H9 (cell line): ENCODE measurements around the gene FAM13A. TPM values are rescaled to one million over a fixed set of nuclear protein-coding genes. Genes with fewer than 3 reads are reported as not detected.

Source experiments
- DNase-seq: peaks from one replicate; pipeline ENCODE4 v3.0.0-alpha.2; 2017
- H2AFZ ChIP-seq: one replicate; pipeline ENCODE4 v1.6.1; 2013; ENCODE audit warnings: mild to moderate bottlenecking, low read length, control low read depth, moderate library complexity
- H2AK5ac ChIP-seq: 2 replicates; pipeline ENCODE4 v1.6.1; 2013; ENCODE audit warnings: low read length, control low read depth, mixed read lengths; ENCODE audit not compliant: insufficient read length
- H2BK120ac ChIP-seq: one replicate; pipeline ENCODE4 v1.6.1; 2013; ENCODE audit warnings: low read depth, mild to moderate bottlenecking, low read length, control low read depth, inconsistent platforms; ENCODE audit not compliant: poor library complexity, severe bottlenecking
- H2BK12ac ChIP-seq: 2 replicates; pipeline ENCODE4 v1.6.1; 2013; ENCODE audit warnings: low read length, control low read depth, mixed read lengths, low read depth; ENCODE audit not compliant: insufficient read length
- H2BK15ac ChIP-seq: 2 replicates; pipeline ENCODE4 v1.6.1; 2013; ENCODE audit warnings: low read depth, low read length, control low read depth
- H2BK20ac ChIP-seq: one replicate; pipeline ENCODE4 v1.6.1; 2013; ENCODE audit warnings: low read depth, mild to moderate bottlenecking, low read length, control low read depth, inconsistent platforms; ENCODE audit not compliant: poor library complexity, severe bottlenecking
- H2BK5ac ChIP-seq: 2 replicates; pipeline ENCODE4 v1.6.1; 2013; ENCODE audit warnings: low read length, control low read depth, mixed read lengths; ENCODE audit not compliant: insufficient read length
- H3K14ac ChIP-seq: 2 replicates; pipeline ENCODE4 v1.6.1; 2013; ENCODE audit warnings: low read length, control low read depth; ENCODE audit not compliant: insufficient read depth
- H3K18ac ChIP-seq: 2 replicates; pipeline ENCODE4 v1.6.1; 2013; ENCODE audit warnings: low read depth, mild to moderate bottlenecking, mixed read lengths, low read length, control low read depth; ENCODE audit not compliant: insufficient read length
- H3K23ac ChIP-seq: 2 replicates; pipeline ENCODE4 v1.6.1; 2013; ENCODE audit warnings: low read length, control low read depth, mixed read lengths, low read depth; ENCODE audit not compliant: insufficient read length
- H3K23me2 ChIP-seq: 2 replicates; pipeline ENCODE4 v1.6.1; 2013; ENCODE audit warnings: low read depth, mild to moderate bottlenecking, mixed read lengths, low read length, control low read depth; ENCODE audit not compliant: insufficient read length, poor library complexity, severe bottlenecking
- H3K27ac ChIP-seq: 2 replicates; pipeline ENCODE4 v1.5.1; 2013; ENCODE audit warnings: low read length, control low read depth, mixed read lengths, low read depth; ENCODE audit not compliant: insufficient read length
- H3K27me3 ChIP-seq: 2 replicates; pipeline ENCODE4 v1.6.1; 2013; ENCODE audit warnings: low read length, control low read depth, inconsistent platforms; ENCODE audit not compliant: insufficient read depth
- H3K4ac ChIP-seq: 2 replicates; pipeline ENCODE4 v1.6.1; 2013; ENCODE audit warnings: low read depth, mild to moderate bottlenecking, control low read depth, inconsistent platforms, low read length, moderate library complexity
- H3K4me1 ChIP-seq: 2 replicates; pipeline ENCODE4 v1.6.1; 2013; ENCODE audit warnings: low read length, control low read depth, inconsistent platforms; ENCODE audit not compliant: insufficient read depth
- H3K4me2 ChIP-seq: 2 replicates; pipeline ENCODE4 v1.6.1; 2013; ENCODE audit warnings: low read length, control low read depth, mixed read lengths; ENCODE audit not compliant: insufficient read length, insufficient read depth
- H3K56ac ChIP-seq: 2 replicates; pipeline ENCODE4 v1.6.1; 2013; ENCODE audit warnings: low read depth, mild to moderate bottlenecking, mixed read lengths, low read length, control low read depth; ENCODE audit not compliant: insufficient read length
- H3K79me1 ChIP-seq: 2 replicates; pipeline ENCODE4 v1.6.1; 2013; ENCODE audit warnings: low read depth, mild to moderate bottlenecking, moderate library complexity, low read length, control low read depth, inconsistent platforms; ENCODE audit not compliant: insufficient read depth, poor library complexity, severe bottlenecking
- H3K79me2 ChIP-seq: 2 replicates; pipeline ENCODE4 v1.6.1; 2013; ENCODE audit warnings: low read length, control low read depth, inconsistent platforms; ENCODE audit not compliant: insufficient read depth
- H3K9ac ChIP-seq: 2 replicates; pipeline ENCODE4 v1.6.1; 2013; ENCODE audit warnings: low read length, control low read depth, mixed read lengths; ENCODE audit not compliant: insufficient read length; ENCODE audit errors: extremely low read depth
- H3K9me3 ChIP-seq: one replicate; pipeline ENCODE4 v1.6.1; 2013; ENCODE audit warnings: low read depth, low read length, inconsistent platforms; ENCODE audit not compliant: control insufficient read depth
- H3T11ph ChIP-seq: one replicate; pipeline ENCODE4 v1.6.1; 2013; ENCODE audit warnings: mild to moderate bottlenecking, low read length, control low read depth, inconsistent platforms
- H4K20me1 ChIP-seq: one replicate; pipeline ENCODE4 v1.6.1; 2013; ENCODE audit not compliant: control insufficient read depth, insufficient read length, insufficient read depth
- H4K5ac ChIP-seq: 2 replicates; pipeline ENCODE4 v1.6.1; 2013; ENCODE audit warnings: low read depth, mild to moderate bottlenecking, mixed read lengths, low read length, control low read depth; ENCODE audit not compliant: insufficient read length
- H4K8ac ChIP-seq: replicated peaks from 2 replicates; pipeline ENCODE4 v1.6.1; 2013; ENCODE audit warnings: low read length, control low read depth, mixed read lengths, low read depth; ENCODE audit not compliant: insufficient read length
- H4K91ac ChIP-seq: 2 replicates; pipeline ENCODE4 v1.6.1; 2013; ENCODE audit warnings: low read depth, mild to moderate bottlenecking, moderate library complexity, mixed read lengths, low read length, control low read depth; ENCODE audit not compliant: insufficient read length
- H3K27ac Mint-ChIP-seq, 3 experiments: 2 replicates in 2 of 3; 3 replicates in 1 of 3; pipeline ENCODE4 v1.8.0; 2020 to 2021; ENCODE audit warnings: mixed read lengths in 3 of 3, mild to moderate bottlenecking in 1 of 3, moderate library complexity in 1 of 3
- H3K27me3 Mint-ChIP-seq: 2 replicates; pipeline ENCODE4 v1.8.0; 2021; ENCODE audit warnings: low read depth, mild to moderate bottlenecking, moderate library complexity, mixed read lengths
- H3K36me3 Mint-ChIP-seq, 3 experiments: 2 replicates in 2 of 3; 3 replicates in 1 of 3; pipeline ENCODE4 v1.8.0; 2020 to 2021; ENCODE audit warnings: low read depth in 3 of 3, mixed read lengths in 3 of 3; ENCODE audit not compliant: insufficient read depth in 1 of 3
- H3K4me1 Mint-ChIP-seq, 2 experiments: 2 replicates each; pipeline ENCODE4 v1.8.0; 2020; ENCODE audit warnings: mixed read lengths in 2 of 2
- H3K4me3 Mint-ChIP-seq, 2 experiments: 2 replicates in 1 of 2; 3 replicates in 1 of 2; pipeline ENCODE4 v1.8.0; 2020 to 2021; ENCODE audit warnings: mild to moderate bottlenecking in 2 of 2, mixed read lengths in 2 of 2, moderate library complexity in 1 of 2
- H3K9me3 Mint-ChIP-seq, 2 experiments: 2 replicates in 1 of 2; 3 replicates in 1 of 2; pipeline ENCODE4 v1.8.0; 2020; ENCODE audit warnings: mild to moderate bottlenecking in 2 of 2, mixed read lengths in 2 of 2, moderate library complexity in 1 of 2
- CTCF ChIP-seq: fragments of 200-600 bp; sonication (generic); conservative IDR thresholded peaks from 3 replicates; pipeline ENCODE4 v1.8.0; 2021; ENCODE audit warnings: antibody characterized with exemption, mild to moderate bottlenecking
- WGBS: extraction: QIAGEN DNeasy Blood & Tissue Kit; methylation state at CpG from one replicate; pipeline ENCODE4 v1.1.7; 2013; ENCODE audit warnings: missing lambda C conversion rate, low lambda C conversion rate, mixed read lengths; ENCODE audit not compliant: insufficient read length; ENCODE audit errors: extremely low coverage; 5-methylcytosine and 5-hydroxymethylcytosine counted together
- total RNA-seq: library from RNA; stranded (reverse); gene quantifications from 2 replicates; pipeline ENCODE4 v1.2.1, GENCODE V29; 2021

FAM13A gene
- total RNA-seq, 1 experiment from 2014 or later = 12.7 TPM

GRCh38 chr4:89078300-89078699, 21.3 kb upstream of the FAM13A start:
- WGBS = no CpG with 5 or more reads among the region's 1 CpG

More at GRCh38 chr4:89078300-89078699, 21.3 kb upstream of the FAM13A start:
- no peak overlapping the region for H4K8ac ChIP-seq
- H3K36me3 Mint-ChIP-seq = peaks cover 0 to 13% (median 7%) of the 10 kb centered on the region in 3 experiments; a peak in 4 of 7 replicates
- no peak overlapping the region for H3K18ac ChIP-seq
- no peak overlapping the region for H3T11ph ChIP-seq
- no peaks in the 10 kb centered on the region for H3K79me1 ChIP-seq
- H3K23me2 ChIP-seq = no peaks in the 10 kb centered on the region
- H3K9me3 Mint-ChIP-seq = peaks cover 14 to 29% of the 10 kb centered on the region in 2 experiments
- no peak overlapping the region for H2AFZ ChIP-seq
- no peak overlapping the region for H3K4ac ChIP-seq
- H3K27ac ChIP-seq = no peak overlapping the region
- no peak overlapping the region for H2BK20ac ChIP-seq
- H3K27ac Mint-ChIP-seq = no peak overlapping the region
- no peak overlapping the region for H3K56ac ChIP-seq
- H2BK15ac ChIP-seq = no peak overlapping the region
- no peaks in the 10 kb centered on the region for H3K4me1 ChIP-seq
- no peak overlapping the region for H3K4me3 Mint-ChIP-seq
- H3K9ac ChIP-seq = no peak overlapping the region
- H2BK12ac ChIP-seq = no peak overlapping the region
- no peak overlapping the region for H4K5ac ChIP-seq
- no peak overlapping the region for H2BK120ac ChIP-seq
- no peak for DNase-seq
- H2BK5ac ChIP-seq = no peak overlapping the region
- H3K23ac ChIP-seq = no peak overlapping the region
- H3K4me1 Mint-ChIP-seq = peaks cover 0 to 4% of the 10 kb centered on the region in 2 experiments; a peak in 2 of 4 replicates
- H2AK5ac ChIP-seq = no peak overlapping the region
- H3K14ac ChIP-seq = no peak overlapping the region
- H4K91ac ChIP-seq = no peak overlapping the region
- no peak for TF ChIP-seq CTCF
- peaks cover 5% of the 10 kb centered on the region for H3K9me3 ChIP-seq
- H4K20me1 ChIP-seq = no peaks in the 10 kb centered on the region
- H3K4me2 ChIP-seq = no peak overlapping the region
- no peaks in the 10 kb centered on the region; the same call in 1 of the 2 replicates for H3K27me3 Mint-ChIP-seq
- H3K79me2 ChIP-seq = no peaks in the 10 kb centered on the region
- H3K27me3 ChIP-seq = no peaks in the 10 kb centered on the region
